HEK293T (cell line): ENCODE results near the gene ACTR2.

Experiments used
- BHLHE40 ChIP-seq: fragments of 450-650 bp; IDR thresholded peaks from 2 replicates; pipeline ENCODE4 v1.6.1; 2016; ENCODE audit warnings: mild to moderate bottlenecking, moderate library complexity, borderline replicate concordance
- CTBP1 ChIP-seq: fragments of 450-650 bp; IDR thresholded peaks from 2 replicates; pipeline ENCODE4 v1.6.1; 2016; ENCODE audit warnings: borderline replicate concordance
- FOXM1 ChIP-seq: fragments of 450-650 bp; IDR thresholded peaks from 2 replicates; pipeline ENCODE4 v1.6.1; 2017; ENCODE audit warnings: mild to moderate bottlenecking, borderline replicate concordance
- LEF1 ChIP-seq: fragments of 450-650 bp; IDR thresholded peaks from 2 replicates; pipeline ENCODE4 v1.6.1; 2017; ENCODE audit warnings: mild to moderate bottlenecking, borderline replicate concordance
- SP1 ChIP-seq: fragments of 450-650 bp; IDR thresholded peaks from 2 replicates; pipeline ENCODE4 v1.6.1; 2017
- SUZ12 ChIP-seq: fragments of 450-650 bp; IDR thresholded peaks from 2 replicates; pipeline ENCODE4 v1.6.1; 2016; ENCODE audit warnings: mild to moderate bottlenecking

GRCh38 chr2:65316072-65316471 lies 88.4 kb downstream of the ACTR2 start:
- no peak for TF ChIP-seq FOXM1
- no peak for TF ChIP-seq LEF1
- no peak for TF ChIP-seq SP1
- TF ChIP-seq BHLHE40: no peak
- no peak for TF ChIP-seq CTBP1
- no peak for TF ChIP-seq SUZ12
